Effector memory CD8-positive, alpha-beta T cell (primary cell): ENCODE measurements around the gene ROR1.

ENCODE experiments used
- ATAC-seq: fragments of 150-1000 bp; cut with Tn5 transposase; replicated peaks from 2 replicates; pipeline ENCODE4 v1.10.0; 2021; ENCODE audit warnings: mild to moderate bottlenecking, moderate library complexity
- DNase-seq, 3 experiments: peaks; one replicate each; pipeline ENCODE4 v3.0.0; 2021
- H3K27ac Mint-ChIP-seq, 2 donors: one replicate each; pipeline ENCODE4 v1.8.0; 2022; ENCODE audit warnings: mild to moderate bottlenecking in 2 of 2, mixed read lengths in 2 of 2, moderate library complexity in 2 of 2
- H3K27me3 Mint-ChIP-seq, 2 donors: one replicate each; pipeline ENCODE4 v1.8.0; 2022; ENCODE audit warnings: mixed read lengths in 2 of 2
- H3K36me3 Mint-ChIP-seq: one replicate; pipeline ENCODE4 v1.8.0; 2022; ENCODE audit warnings: mild to moderate bottlenecking, moderate library complexity, mixed read lengths; ENCODE audit not compliant: insufficient read depth
- H3K4me1 Mint-ChIP-seq, 2 donors: one replicate each; pipeline ENCODE4 v1.8.0; 2022; ENCODE audit warnings: low read depth in 2 of 2, mixed read lengths in 2 of 2
- H3K4me3 Mint-ChIP-seq, 2 donors: one replicate each; pipeline ENCODE4 v1.8.0; 2022; ENCODE audit warnings: mild to moderate bottlenecking in 2 of 2, mixed read lengths in 2 of 2, moderate library complexity in 2 of 2
- H3K9me3 Mint-ChIP-seq, 2 donors: one replicate each; pipeline ENCODE4 v1.8.0; 2022; ENCODE audit warnings: mixed read lengths in 2 of 2

The ROR1 gene

DNA sequence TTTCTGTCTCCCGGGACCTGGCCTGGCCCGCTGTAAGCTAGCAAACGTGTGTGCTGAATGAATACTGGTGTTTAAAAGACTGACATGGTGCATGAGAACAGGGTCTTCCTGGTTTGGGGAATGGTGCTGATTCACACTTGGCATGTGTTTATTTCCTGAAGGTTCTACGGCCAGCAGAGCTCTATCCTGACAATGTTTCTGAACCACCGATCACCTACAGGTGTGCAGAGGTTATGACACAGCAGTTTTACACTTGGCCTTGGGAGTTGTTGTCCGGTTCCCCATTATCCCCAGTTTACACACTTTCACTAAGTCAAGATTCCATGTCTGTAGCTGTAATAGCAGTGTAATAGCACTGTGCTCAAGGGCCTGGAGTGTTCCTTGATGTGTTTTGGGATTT, 127.3 kb downstream of the ROR1 start:
- no peaks in the 10 kb centered on the region for H3K4me1 Mint-ChIP-seq
- H3K27ac Mint-ChIP-seq: no peak overlapping the region
- peaks cover 3% of the 10 kb centered on the region for H3K36me3 Mint-ChIP-seq
- DNase-seq (no peak), ATAC-seq (no peak)
- peaks cover 0 to 22% of the 10 kb centered on the region in 2 donors for H3K27me3 Mint-ChIP-seq
- no peak overlapping the region for H3K4me3 Mint-ChIP-seq
- H3K9me3 Mint-ChIP-seq: no peaks in the 10 kb centered on the region

DNA sequence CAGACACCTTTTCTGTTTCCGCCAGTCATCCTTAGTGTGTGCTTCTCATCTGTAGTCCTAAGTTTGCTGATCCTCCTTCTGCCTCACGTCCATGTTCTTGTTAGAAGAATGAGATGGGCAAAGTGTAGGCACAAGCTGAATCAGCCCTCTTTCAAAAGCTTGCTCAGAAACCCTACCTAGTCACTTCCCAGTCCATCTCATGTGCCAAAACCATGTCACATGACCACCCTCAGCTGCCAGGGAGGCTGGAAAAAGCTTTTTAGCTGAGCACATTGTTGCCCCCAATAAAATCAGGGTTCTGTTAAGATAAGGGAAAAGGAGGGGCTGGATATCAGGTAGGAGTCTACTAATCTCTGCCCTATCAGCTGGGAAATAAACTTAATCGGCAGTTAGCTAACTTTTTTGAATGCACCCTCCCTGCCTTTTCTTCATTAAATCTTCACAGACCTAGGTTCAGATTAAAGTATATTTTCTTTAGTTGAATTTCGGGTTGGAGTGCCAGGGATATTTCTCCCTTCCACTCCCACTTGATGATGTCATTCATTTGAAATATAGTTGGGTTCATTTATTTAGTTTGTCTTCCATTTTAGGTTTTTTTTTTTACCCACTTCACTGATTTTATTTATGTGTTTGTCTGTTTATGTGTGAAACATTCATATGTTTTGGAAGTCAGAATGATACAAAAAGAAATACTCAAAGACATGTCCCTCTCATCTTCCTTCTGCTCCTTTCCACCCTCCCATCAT, 129.2 kb downstream of the ROR1 start:
- Mint-ChIP-seq H3K27me3 (peaks cover 0 to 14% of the 10 kb centered on the region in 2 donors), H3K36me3 (peaks cover 3% of the 10 kb centered on the region), H3K27ac (no peak overlapping the region), H3K4me3 (no peak overlapping the region), H3K9me3 (no peaks in the 10 kb centered on the region), H3K4me1 (no peaks in the 10 kb centered on the region)
- DNase-seq (no peak), ATAC-seq (no peak)

DNA sequence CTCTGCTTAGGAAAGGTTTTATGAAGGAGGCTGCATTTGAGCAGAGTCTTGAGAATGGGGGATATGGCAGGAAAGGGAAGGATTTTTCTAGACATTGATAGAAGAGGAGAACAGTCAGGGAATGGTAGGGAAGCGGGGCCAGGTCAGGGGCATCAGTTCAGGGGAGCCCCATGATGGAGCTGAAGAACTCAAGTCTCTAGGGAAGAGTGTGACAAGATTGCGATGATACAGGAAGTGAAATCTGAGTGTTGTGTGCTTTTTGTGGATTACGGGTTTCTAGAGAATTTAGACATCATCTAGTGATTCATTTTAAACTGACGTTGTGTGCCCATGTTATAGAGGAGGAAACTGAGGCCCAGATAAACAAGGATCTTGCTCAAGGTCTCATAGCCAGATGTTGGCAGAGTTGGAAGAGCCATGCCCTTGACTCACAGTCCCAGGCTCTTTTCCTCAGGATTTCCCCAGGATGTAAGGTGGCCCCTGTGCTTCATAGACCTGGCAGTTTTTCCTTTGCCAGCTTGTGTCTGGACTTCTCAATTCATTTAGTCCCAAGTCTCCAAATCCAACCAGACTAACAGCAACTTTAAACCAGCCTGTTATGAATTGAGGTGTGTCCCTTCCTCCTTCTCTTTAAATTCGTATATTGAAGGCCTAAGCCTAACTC, 130.3 kb downstream of the ROR1 start:
- Mint-ChIP-seq H3K4me3 (no peak overlapping the region), H3K9me3 (no peaks in the 10 kb centered on the region), H3K36me3 (peaks cover 3% of the 10 kb centered on the region), H3K27me3 (peaks cover 0 to 3% of the 10 kb centered on the region in 2 donors), H3K4me1 (no peaks in the 10 kb centered on the region), H3K27ac (no peak overlapping the region)
- DNase-seq (no peak), ATAC-seq (no peak)

DNA sequence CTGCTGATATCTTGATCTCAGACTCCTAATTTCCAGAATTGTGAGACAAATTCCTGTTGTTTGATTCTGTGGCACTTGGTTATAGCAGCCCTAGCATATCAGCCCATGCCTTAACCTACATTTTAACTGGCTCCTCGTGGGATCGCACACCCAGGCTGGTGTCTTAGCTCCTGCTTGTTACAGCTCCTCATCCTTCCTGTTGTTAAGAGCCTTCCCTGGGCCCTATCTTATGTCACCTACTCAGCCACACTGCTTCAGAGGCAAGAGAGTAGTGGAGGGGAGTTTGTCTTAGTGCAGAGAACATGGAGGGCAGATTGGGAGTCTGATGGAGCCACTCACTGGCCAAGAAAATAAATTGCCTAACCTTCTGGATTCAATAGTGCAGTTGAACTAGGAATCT, 131.0 kb downstream of the ROR1 start:
- no peak for DNase-seq
- ATAC-seq: no peak
- Mint-ChIP-seq H3K27ac (no peak overlapping the region), H3K36me3 (peaks cover 3% of the 10 kb centered on the region), H3K9me3 (no peaks in the 10 kb centered on the region), H3K4me1 (no peaks in the 10 kb centered on the region), H3K27me3 (no peaks in the 10 kb centered on the region), H3K4me3 (no peak overlapping the region)

DNA sequence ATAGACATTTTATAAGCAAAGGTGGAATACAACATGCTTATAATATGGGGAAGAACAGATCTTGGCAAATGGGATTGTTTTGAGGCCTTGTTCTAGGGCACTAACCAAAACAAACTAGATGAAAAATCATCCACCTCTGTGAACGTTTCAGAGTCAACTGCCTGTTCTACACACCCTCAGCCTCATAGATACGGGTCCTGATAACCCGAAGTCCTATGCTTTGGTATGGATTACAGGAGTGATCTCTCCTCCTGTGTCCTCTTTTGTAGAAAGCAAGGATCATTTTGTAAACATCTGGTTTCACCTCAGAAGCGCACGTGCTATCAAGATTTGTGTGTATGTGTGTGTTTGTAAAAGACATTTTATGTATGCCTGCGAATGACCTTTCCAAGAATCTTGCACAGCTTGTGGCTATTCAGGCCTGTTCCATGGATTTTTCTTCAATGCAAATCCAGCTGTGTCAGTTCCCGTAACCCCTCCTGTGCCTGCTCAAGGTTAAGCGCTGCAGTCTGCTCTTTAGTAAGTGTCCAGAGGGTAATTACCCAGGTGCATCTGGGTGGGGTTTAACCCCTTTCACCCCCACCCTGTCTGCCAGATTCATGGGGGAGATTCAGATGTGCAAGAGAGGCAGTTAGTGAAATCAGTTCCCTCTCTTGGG, 132.4 kb downstream of the ROR1 start:
- H3K4me1 Mint-ChIP-seq: no peaks in the 10 kb centered on the region

DNA sequence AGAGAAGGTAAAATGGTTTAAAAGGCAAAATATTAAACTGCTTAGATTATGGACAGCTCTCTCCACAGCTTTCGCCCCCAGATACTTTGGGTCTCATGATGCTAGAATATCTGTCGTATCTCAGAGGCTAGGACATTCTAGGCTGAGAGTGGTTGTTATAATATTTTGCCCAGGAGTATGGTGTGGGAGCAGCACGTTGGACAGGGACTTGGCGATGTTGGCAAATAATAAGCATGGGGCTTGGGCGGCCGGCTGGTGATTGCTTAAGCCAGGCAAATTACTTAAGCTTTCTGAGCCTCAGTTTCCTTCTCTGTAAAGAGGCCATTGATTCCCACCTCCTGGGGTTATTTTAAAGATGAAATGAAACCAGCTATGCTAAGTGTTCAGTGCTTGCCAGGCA, 133.2 kb downstream of the ROR1 start:
- peaks cover under 1 to 20% of the 10 kb centered on the region in 2 donors for H3K27me3 Mint-ChIP-seq
- ATAC-seq (no peak), DNase-seq (no peak)
- H3K36me3 Mint-ChIP-seq: peaks cover 3% of the 10 kb centered on the region
- no peaks in the 10 kb centered on the region for H3K9me3 Mint-ChIP-seq
- no peak overlapping the region for H3K4me3 Mint-ChIP-seq
- no peak overlapping the region for H3K27ac Mint-ChIP-seq
- H3K4me1 Mint-ChIP-seq: no peaks in the 10 kb centered on the region

More for the DNA sequence above, 132.4 kb downstream of the ROR1 start:
- ATAC-seq (no peak), DNase-seq (no peak)
- Mint-ChIP-seq H3K27me3 (peaks cover 0 to 12% of the 10 kb centered on the region in 2 donors), H3K36me3 (peaks cover 3% of the 10 kb centered on the region), H3K27ac (no peak overlapping the region), H3K4me3 (no peak overlapping the region), H3K9me3 (no peaks in the 10 kb centered on the region)

DNA sequence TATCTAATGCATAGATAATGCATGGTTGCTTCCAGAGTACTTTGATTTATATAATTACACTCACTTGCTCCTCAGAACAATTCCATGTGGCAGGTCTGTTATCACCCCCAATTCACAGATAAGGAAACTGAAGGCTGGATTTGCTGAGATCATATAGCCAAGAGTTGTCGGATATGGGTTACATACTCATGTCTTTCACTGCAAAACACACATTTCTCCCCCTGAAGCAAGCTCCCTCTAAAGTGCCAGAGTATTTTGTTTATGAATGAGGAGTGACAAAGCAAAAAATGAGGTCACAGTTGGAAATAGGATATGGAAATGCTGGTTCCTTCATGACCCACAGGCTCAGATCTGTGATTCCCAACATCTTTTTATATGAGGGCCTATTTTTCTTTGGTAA, 134.2 kb downstream of the ROR1 start:
- DNase-seq (no peak), ATAC-seq (no peak)

DNA sequence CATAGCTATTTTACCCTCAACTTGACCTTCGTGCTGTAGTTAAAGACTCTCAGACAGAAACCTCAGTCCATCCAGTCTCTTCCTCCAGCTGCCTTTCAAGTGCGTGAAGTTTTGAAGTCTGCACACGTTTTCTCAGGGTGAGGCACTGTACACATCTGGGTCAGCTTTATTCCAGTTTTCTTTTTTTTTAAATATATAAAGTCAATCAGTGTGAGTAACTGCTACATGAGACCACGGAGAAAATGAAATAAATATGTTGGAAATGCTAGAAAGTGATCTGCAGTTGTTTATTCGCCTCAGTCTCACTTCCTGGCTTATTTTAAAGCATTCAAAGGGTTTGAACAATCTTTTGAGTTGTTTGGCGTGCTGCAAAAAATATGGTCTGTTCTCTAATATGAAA, 135.7 kb downstream of the ROR1 start:
- H3K27me3 Mint-ChIP-seq: peaks cover 8 to 38% of the 10 kb centered on the region in 2 donors
- DNase-seq (no peak), ATAC-seq (no peak)
- no peaks in the 10 kb centered on the region for H3K4me1 Mint-ChIP-seq
- no peak overlapping the region for H3K27ac Mint-ChIP-seq
- no peak overlapping the region for H3K4me3 Mint-ChIP-seq
- H3K36me3 Mint-ChIP-seq: peaks cover 1% of the 10 kb centered on the region
- H3K9me3 Mint-ChIP-seq: no peaks in the 10 kb centered on the region

More for the DNA sequence above, 134.2 kb downstream of the ROR1 start:
- no peaks in the 10 kb centered on the region for H3K4me1 Mint-ChIP-seq
- no peaks in the 10 kb centered on the region for H3K9me3 Mint-ChIP-seq
- no peak overlapping the region for H3K27ac Mint-ChIP-seq
- peaks cover 3% of the 10 kb centered on the region for H3K36me3 Mint-ChIP-seq
- no peak overlapping the region for H3K4me3 Mint-ChIP-seq
- H3K27me3 Mint-ChIP-seq: peaks cover 8 to 30% of the 10 kb centered on the region in 2 donors

DNA sequence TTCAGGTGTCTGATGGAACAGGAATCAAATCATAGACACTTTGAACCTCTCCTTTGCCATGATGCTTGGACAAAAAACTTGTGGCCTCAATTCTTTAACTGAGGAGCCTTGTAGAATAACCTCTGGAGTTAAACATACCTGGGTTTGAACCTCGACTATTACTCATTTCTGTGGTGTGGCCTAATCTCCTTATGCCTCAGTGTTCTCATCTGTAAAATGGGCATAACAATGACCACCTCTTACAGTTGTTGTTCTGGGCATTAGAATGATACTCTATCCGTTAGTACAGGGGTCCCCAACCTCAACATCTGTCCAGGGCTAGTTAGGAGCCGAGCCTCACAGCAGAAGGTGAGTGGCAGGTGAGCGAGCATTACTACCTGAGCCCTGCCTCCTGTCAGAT, 137.2 kb downstream of the ROR1 start:
- Mint-ChIP-seq H3K4me3 (no peak overlapping the region), H3K27ac (no peak overlapping the region), H3K27me3 (peaks cover 8 to 46% of the 10 kb centered on the region in 2 donors), H3K9me3 (no peaks in the 10 kb centered on the region), H3K4me1 (no peaks in the 10 kb centered on the region), H3K36me3 (peaks cover 2% of the 10 kb centered on the region)
- DNase-seq (no peak), ATAC-seq (no peak)

DNA sequence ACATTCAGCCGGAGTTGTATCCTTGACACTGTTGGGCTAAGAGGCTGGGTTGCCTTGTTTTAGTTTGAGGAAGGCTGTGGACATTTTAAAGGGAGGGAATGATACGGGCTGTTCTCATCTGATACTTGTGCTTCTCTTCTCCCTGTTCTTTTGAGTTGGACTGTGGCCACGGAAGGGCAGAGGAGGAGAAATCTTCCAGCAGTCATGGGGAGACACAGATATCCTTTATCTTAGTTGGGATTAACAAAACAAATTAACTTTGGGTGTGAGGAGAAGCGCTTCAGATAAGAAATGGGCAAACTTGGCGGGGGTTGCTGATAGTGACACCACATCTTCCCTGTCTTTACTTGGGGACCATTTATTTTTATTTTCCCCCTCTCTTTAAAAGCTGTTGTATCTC, 138.8 kb downstream of the ROR1 start:
- ATAC-seq: no peak
- peaks cover 2% of the 10 kb centered on the region for H3K36me3 Mint-ChIP-seq
- no peak overlapping the region for H3K27ac Mint-ChIP-seq
- DNase-seq: no peak
- H3K27me3 Mint-ChIP-seq: peaks cover 8 to 46% of the 10 kb centered on the region in 2 donors
- H3K4me3 Mint-ChIP-seq: no peak overlapping the region
- H3K9me3 Mint-ChIP-seq: no peaks in the 10 kb centered on the region
- no peaks in the 10 kb centered on the region for H3K4me1 Mint-ChIP-seq

DNA sequence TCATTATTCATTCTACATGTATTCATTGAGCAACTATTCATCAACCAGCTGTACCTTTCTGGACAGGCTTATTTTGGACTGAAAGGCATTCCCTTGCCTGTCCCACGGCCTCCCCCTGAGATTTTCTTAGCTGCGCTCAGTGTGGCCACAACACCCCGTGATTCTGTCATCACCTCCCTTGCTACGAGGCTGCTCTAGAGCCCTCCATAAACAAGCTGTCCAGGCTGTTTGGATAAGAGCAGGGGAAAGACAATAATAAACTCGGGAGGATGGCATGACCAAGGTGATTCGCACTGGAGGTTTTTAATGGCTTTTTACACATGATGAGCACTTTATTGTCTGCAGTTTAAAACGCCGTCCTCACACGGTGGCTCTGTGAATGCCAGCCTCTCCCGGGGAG, 139.7 kb downstream of the ROR1 start:
- Mint-ChIP-seq H3K9me3 (no peaks in the 10 kb centered on the region), H3K4me1 (no peaks in the 10 kb centered on the region), H3K4me3 (no peak overlapping the region), H3K27ac (no peak overlapping the region), H3K27me3 (peaks cover 8 to 46% of the 10 kb centered on the region in 2 donors), H3K36me3 (peaks cover 2% of the 10 kb centered on the region)
- ATAC-seq: no peak
- no peak for DNase-seq

DNA sequence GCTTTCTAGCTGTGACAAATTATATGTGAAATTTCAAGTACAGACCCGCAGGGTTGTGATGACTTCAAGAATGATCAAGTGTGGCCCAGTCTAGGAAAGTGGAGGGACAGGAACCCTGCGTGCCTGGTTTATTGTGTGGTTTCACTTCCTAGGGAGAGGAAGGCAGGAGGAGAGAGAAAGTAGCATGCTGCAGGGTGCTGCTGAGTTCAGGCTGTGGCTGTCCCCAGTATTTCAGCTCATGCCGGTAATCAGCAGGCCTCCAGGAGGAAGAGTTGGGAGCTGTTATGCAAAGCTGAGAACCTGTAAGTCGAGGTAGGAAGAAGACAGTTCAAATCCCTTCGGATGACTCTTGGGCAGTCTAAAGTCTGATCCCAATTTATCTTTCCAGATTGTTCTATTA, 140.4 kb downstream of the ROR1 start:
- no peak for ATAC-seq
- no peaks in the 10 kb centered on the region for H3K9me3 Mint-ChIP-seq
- H3K36me3 Mint-ChIP-seq: peaks cover 2% of the 10 kb centered on the region
- H3K27me3 Mint-ChIP-seq: peaks cover 8 to 46% of the 10 kb centered on the region in 2 donors
- H3K4me1 Mint-ChIP-seq: no peaks in the 10 kb centered on the region
- H3K4me3 Mint-ChIP-seq: no peak overlapping the region
- DNase-seq: no peak
- no peak overlapping the region for H3K27ac Mint-ChIP-seq

DNA sequence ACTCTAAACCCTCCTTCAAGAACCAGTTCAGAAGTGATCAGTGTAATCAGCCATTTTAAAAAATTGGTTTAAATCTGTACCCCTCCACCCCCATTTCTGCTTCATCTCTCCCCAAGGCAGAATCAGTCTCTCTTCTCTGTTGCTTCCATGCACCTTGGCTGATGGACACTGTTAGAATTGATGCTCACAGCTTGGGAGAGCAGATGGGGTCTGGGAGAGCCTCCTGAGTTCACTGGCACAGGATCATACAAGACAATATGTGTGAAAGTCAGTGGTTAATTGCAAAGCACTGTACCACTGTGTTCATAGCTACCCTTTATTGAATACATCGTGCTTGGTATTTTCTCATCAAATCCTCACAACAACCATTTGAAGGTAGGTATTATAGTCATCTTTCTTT, 140.9 kb downstream of the ROR1 start:
- Mint-ChIP-seq H3K27me3 (peaks cover 8 to 46% of the 10 kb centered on the region in 2 donors), H3K9me3 (no peaks in the 10 kb centered on the region), H3K4me3 (no peak overlapping the region), H3K36me3 (peaks cover 2% of the 10 kb centered on the region), H3K27ac (no peak overlapping the region), H3K4me1 (no peaks in the 10 kb centered on the region)
- DNase-seq (no peak), ATAC-seq (no peak)

DNA sequence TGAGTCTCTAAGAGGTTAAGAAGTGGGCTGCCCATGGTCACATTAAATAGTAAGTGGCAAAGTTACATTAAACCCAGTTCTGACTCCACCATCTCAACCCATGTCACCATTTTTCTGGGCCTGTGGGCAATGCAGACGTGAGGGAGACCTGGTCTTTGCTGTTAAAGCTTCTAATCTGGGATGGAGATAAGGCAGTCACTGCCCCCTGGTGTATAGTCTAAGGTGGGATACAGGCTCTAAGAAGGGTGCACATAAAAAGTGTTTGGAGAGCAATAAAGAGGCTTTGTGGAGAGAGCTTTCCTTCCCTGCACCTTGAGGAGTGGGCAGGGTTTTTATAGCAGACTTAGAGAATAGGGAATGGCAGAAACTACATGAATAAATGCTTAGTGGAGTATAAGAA, 141.3 kb downstream of the ROR1 start:
- Mint-ChIP-seq H3K27ac (no peak overlapping the region), H3K27me3 (peaks cover 8 to 44% of the 10 kb centered on the region in 2 donors), H3K4me3 (no peak overlapping the region), H3K36me3 (peaks cover 2% of the 10 kb centered on the region), H3K9me3 (no peaks in the 10 kb centered on the region), H3K4me1 (no peaks in the 10 kb centered on the region)
- ATAC-seq (no peak), DNase-seq (no peak)
